GM12872 (cell line): ENCODE data around the gene EPHA8.

Experiments
- CTCF ChIP-seq: IDR thresholded peaks from 3 replicates; pipeline ENCODE4 v1.5.1; 2011; ENCODE audit warnings: low read depth, mild to moderate bottlenecking, low read length, moderate library complexity; ENCODE audit not compliant: insufficient read depth

The EPHA8 gene

GRCh38 chr1:22562584-22563583, at the start of gene EPHA8:
EPHA8 (plus strand) TSS chr1:22563489; CDS start chr1:22563636, 147 bp downstream.
- no peak for TF ChIP-seq CTCF

GRCh38 chr1:22516906-22517571, 46.2 kb upstream of the EPHA8 start:
- TF ChIP-seq CTCF: no peak

- no peak for TF ChIP-seq CTCF
Measured at GRCh38 chr1:22517956-22518355, 45.3 kb upstream of the EPHA8 start.

GRCh38 chr1:22518379-22518778, 44.9 kb upstream of the EPHA8 start:
- no peak for TF ChIP-seq CTCF

GRCh38 chr1:22520871-22521270, 42.4 kb upstream of the EPHA8 start:
- TF ChIP-seq CTCF: no peak

GRCh38 chr1:22521692-22522091, 41.6 kb upstream of the EPHA8 start:
- TF ChIP-seq CTCF: no peak

GRCh38 chr1:22522221-22522743, 41.0 kb upstream of the EPHA8 start:
- TF ChIP-seq CTCF: no peak
